Suppressor macrophage treated with lipopolysaccharide for 1 hour (primary cell): ENCODE measurements around the gene RIF1.

ENCODE experiments used
- DNase-seq, 3 donors: peaks; one replicate each; pipeline ENCODE4 v3.0.0-alpha.2; 2020 to 2022

Gene RIF1

DNA sequence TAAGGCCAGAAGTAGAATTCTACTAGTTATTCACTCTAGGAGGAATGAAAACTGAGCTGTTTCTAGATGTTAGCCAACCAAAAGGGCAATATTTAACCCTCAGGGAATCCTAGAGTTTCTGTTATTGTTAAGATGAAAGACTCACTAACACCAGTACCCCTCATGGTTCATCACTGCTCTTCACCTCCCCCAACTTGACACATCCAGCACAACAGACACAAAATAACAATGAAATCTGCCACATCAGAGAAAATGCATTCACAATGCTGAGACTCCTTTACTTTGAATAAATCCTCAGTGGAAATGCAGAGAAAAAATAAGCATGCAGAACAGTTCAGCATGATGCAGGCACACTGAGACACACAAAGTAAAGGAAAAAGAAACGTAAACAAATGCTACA is 111.3 kb downstream of the RIF1 start:
- DNase-seq, result no peak

DNA sequence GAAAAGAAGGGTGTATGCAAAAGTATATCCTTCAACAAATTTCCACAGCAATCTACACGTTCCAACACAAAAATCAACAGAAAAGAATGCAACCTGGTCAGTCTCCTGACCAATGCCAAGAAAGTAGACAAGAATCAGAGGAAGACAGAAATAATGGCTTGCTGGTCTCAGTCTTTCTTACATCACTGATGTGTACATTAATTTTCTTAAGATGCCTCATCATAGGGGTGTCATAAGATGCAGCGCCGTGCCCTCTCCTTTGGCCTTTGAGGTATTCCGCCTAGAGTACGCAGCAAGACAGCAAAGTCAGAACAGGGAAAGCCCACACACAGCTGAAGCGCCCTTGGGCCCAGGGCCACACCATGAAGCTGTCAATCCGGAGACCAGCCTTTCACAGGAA is 112.9 kb downstream of the RIF1 start:
- no peak for DNase-seq

DNA sequence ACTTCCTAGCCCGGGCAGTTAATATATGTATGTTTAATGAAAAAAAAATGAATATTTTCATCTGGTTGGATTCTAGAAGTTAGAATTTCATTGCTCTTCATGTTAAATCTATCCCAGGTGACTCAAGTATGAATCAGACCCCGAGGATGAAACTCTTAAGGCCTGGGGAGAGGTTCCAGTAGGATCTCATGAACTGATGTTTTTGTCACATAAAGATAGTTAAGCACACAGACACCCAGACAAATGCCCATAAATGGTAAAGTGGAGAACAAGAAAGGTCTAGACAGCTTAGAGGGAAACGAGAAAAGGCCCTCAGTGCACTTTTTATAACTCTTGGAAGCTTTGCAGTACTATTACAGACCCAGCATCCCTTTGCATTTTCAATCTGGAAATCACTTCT is 114.1 kb downstream of the RIF1 start:
- DNase-seq, result no peak

DNA sequence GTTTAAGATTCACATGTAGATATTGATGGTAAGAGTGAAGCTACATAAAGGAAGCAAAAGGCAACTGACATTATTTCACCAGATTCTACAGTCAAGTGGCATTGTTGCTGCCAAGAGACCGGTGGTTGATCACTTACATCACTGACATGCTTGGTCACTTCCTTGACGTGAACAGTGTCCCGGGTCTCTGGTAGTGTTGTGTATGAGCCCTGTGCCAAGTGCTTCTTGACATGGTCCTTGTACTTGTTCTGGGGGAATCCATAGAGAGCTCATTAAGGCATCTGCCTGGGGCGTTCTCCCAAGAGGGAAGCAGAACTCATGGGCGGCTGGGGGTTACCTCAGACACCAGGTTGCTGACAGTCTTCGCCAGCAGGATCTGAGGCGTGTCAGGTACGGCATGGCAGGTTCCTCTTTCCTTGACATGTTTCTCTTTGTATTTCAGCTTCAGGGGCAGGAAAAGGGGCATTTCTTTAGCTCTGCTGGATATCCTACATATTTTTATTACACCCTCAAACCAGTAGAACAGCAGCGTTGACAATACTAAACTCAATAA is 116.2 kb downstream of the RIF1 start:
- DNase-seq, result no peak

DNA sequence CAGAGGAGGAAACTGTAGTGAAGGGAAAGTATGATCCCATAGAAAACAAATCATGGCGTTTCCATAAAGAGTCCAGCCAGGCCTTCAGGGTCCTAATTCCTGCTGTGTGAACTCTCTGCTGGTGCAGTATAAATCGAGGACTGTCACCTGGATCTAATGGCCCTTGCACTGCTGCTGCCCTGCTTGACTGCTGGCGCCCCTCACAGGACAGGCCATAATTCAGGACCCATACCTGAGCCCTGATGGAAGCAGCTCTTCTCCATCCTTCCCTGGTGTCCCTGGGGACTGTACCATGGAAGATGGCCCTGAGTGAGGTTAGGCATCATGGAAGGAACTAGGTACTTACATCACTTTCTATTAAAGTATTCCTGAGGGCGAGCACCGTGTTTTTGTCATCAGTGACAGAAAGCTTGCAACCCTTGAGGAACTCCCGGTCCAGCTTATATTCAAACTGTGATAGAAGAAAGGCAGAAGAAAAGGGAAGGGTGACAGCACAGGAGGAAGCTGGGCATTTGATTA is 116.9 kb downstream of the RIF1 start:
- no peak for DNase-seq
